Type B pancreatic cell (in vitro differentiated cells): ENCODE data around the gene LHFPL2. TPM values are rescaled to one million over a fixed set of nuclear protein-coding genes. Genes with fewer than 3 reads are reported as not detected.
A peak's percentile ranks its signal among the peaks of the same experiment; 100 is the strongest.

Experiments
- DNase-seq: peaks from one replicate; pipeline ENCODE4 v3.0.0; 2021; ENCODE audit warnings: mixed read lengths; ENCODE audit not compliant: unreplicated experiment; ENCODE audit errors: extremely low spot score
- H3K27ac Mint-ChIP-seq: 2 replicates; pipeline ENCODE4 v1.8.0; 2021; ENCODE audit warnings: mild to moderate bottlenecking, mixed read lengths
- H3K27me3 Mint-ChIP-seq: 2 replicates; pipeline ENCODE4 v1.8.0; 2021; ENCODE audit warnings: mixed read lengths
- H3K36me3 Mint-ChIP-seq: 2 replicates; pipeline ENCODE4 v1.8.0; 2021; ENCODE audit warnings: mixed read lengths
- H3K4me1 Mint-ChIP-seq: one replicate; pipeline ENCODE4 v1.8.0; 2021; ENCODE audit warnings: mixed read lengths; ENCODE audit not compliant: unreplicated experiment
- H3K4me3 Mint-ChIP-seq: 2 replicates; pipeline ENCODE4 v1.8.0; 2021; ENCODE audit warnings: mild to moderate bottlenecking, mixed read lengths
- H3K9me3 Mint-ChIP-seq: 2 replicates; pipeline ENCODE4 v1.8.0; 2021; ENCODE audit warnings: mixed read lengths
- CTCF ChIP-seq: fragments of 200-600 bp; sonication (generic); conservative IDR thresholded peaks from 2 replicates; pipeline ENCODE4 v1.5.0; 2021; ENCODE audit warnings: antibody characterized with exemption, mild to moderate bottlenecking
- total RNA-seq: library from RNA; stranded (reverse); gene quantifications from 2 replicates; pipeline ENCODE4 v1.2.1, GENCODE V29; 2021; ENCODE audit warnings: low replicate concordance

LHFPL2 gene
- total RNA-seq, 1 donor from 2014 or later: 35.3 TPM

DNA sequence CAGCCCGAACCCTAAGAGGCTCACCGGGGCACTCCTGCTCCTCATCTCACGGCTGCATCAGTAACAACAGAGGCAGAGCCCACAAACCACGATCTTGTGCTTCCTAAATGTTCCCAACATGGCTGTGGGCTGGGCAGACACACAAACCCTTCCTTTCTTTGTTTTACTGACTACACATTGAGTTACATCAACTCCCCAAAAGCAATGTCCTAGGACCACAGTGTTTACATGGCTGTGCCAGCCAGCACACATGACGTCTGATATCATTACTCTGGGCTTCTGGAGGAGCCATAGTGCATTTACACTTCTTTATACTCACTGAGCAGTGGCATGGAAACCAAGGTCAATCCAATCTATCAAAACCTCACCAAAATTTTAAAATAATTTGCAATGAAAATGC lies 101.4 kb downstream of the LHFPL2 start:
- TF ChIP-seq CTCF: no peak

GRCh38 chr5:78546276-78546996 lies 102.1 kb downstream of the LHFPL2 start:
- Mint-ChIP-seq H3K27me3 (no peaks in the 10 kb centered on the region), H3K27ac (no peak overlapping the region), H3K9me3 (peaks cover 4% of the 10 kb centered on the region), H3K36me3 (peaks cover 15% of the 10 kb centered on the region), H3K4me1 (peaks cover 38% of the 10 kb centered on the region), H3K4me3 (no peak overlapping the region)
- DNase-seq: no peak
- no peak for TF ChIP-seq CTCF

More for the DNA sequence above, 101.4 kb downstream of the LHFPL2 start:
- no peak for DNase-seq
- no peak overlapping the region for H3K4me3 Mint-ChIP-seq
- peaks cover 4% of the 10 kb centered on the region for H3K9me3 Mint-ChIP-seq
- H3K27me3 Mint-ChIP-seq: no peaks in the 10 kb centered on the region
- no peak overlapping the region for H3K27ac Mint-ChIP-seq
- peaks cover 32% of the 10 kb centered on the region for H3K4me1 Mint-ChIP-seq
- peaks cover 15% of the 10 kb centered on the region for H3K36me3 Mint-ChIP-seq

DNA sequence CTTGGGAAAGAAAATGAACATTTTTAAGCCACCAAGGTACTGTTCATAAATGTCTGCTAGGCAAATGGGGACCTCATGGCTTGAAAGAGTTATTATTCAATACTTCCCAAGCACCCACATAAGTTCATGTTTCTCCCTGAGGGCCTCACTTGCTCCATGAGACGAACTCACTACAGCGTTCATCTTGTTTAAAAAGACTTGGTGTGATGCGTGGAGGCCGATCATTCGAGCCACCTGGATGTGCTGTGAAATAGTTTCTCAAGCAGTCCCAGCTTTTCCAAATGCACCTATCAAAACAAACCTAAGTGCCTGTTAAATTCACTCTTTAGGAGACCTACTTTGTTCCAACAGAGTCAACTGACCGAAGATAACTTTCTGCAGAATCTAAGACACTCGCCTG lies 103.2 kb downstream of the LHFPL2 start:
- DNase-seq: no peak
- H3K4me3 Mint-ChIP-seq: no peak overlapping the region
- H3K36me3 Mint-ChIP-seq: peaks cover 15% of the 10 kb centered on the region
- no peak for TF ChIP-seq CTCF
- no peak overlapping the region for H3K27ac Mint-ChIP-seq
- H3K27me3 Mint-ChIP-seq: no peaks in the 10 kb centered on the region
- H3K4me1 Mint-ChIP-seq: peaks cover 46% of the 10 kb centered on the region
- H3K9me3 Mint-ChIP-seq: peaks cover 4% of the 10 kb centered on the region

DNA sequence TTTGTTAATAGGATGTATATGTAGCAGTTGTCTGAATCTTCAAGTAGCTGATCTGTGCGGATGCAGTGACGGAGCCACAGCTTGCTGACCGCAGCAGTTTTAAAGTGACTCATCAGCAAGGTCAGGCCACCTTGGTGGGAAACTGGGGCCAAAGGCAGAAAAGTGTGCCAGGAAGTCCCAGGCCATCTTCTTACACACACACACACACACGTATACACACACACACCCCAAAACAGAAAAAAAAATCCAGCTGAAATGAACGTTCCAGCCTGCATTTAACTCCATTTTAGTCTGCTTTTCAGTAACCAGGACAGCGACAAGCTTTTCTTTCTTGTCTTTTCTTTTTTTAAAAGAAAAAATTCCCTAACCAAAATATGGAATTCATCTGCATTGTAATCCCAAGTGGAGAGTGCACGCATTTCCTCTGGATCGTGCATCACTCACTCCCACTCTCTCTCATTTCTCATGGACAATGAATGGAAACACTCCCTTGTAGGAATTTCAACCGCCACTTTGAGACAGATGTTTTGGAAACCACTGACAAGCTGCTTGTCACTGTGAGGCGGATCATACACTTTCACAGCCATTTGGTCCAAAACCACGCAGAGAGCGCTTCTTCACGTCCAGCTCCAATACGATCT lies 103.9 kb downstream of the LHFPL2 start:
- no peak for TF ChIP-seq CTCF
- peaks cover 9% of the 10 kb centered on the region for H3K36me3 Mint-ChIP-seq
- peaks cover 46% of the 10 kb centered on the region for H3K4me1 Mint-ChIP-seq
- H3K9me3 Mint-ChIP-seq: no peaks in the 10 kb centered on the region
- H3K27ac Mint-ChIP-seq: no peak overlapping the region
- peak overlapping the region; percentile 34 for H3K4me3 Mint-ChIP-seq
- DNase-seq: no peak
- no peaks in the 10 kb centered on the region for H3K27me3 Mint-ChIP-seq

GRCh38 chr5:78543916-78544315 lies 104.7 kb downstream of the LHFPL2 start:
- TF ChIP-seq CTCF: no peak
- H3K27ac Mint-ChIP-seq: no peak overlapping the region
- peaks cover 6% of the 10 kb centered on the region for H3K36me3 Mint-ChIP-seq
- no peak overlapping the region for H3K4me3 Mint-ChIP-seq
- DNase-seq: no peak
- no peaks in the 10 kb centered on the region for H3K9me3 Mint-ChIP-seq
- H3K27me3 Mint-ChIP-seq: no peaks in the 10 kb centered on the region
- H3K4me1 Mint-ChIP-seq: peaks cover 46% of the 10 kb centered on the region
